NOMO-1 treated with DMSO at 0.1 percent for 48 hours (cell line): ENCODE results near the gene KMT2B.

Source experiments
- DNase-seq: peaks from one replicate; lab custom pipeline; 2025; ENCODE audit not compliant: unreplicated experiment; lab: John Stamatoyannopoulos, UW

Gene KMT2B

GRCh38 chr19:35776102-35776788 lies 58.4 kb downstream of the KMT2B start:
- DNase-seq = no peak

GRCh38 chr19:35777086-35777841 lies 59.5 kb downstream of the KMT2B start:
- no peak for DNase-seq

- no peak for DNase-seq
Observed at GRCh38 chr19:35777961-35778360, 60.2 kb downstream of the KMT2B start.

- no peak for DNase-seq
Observed at GRCh38 chr19:35779033-35779432, 61.2 kb downstream of the KMT2B start.

GRCh38 chr19:35780058-35780457 lies 62.3 kb downstream of the KMT2B start:
- no peak for DNase-seq

- no peak for DNase-seq
Observed at GRCh38 chr19:35780717-35781116, 62.9 kb downstream of the KMT2B start.

GRCh38 chr19:35781650-35782049 lies 63.8 kb downstream of the KMT2B start:
- no peak for DNase-seq

- no peak for DNase-seq
Observed at GRCh38 chr19:35782589-35782988, 64.8 kb downstream of the KMT2B start.

- no peak for DNase-seq
Observed at GRCh38 chr19:35783469-35784434, 65.9 kb downstream of the KMT2B start.

GRCh38 chr19:35784503-35785338 lies 66.9 kb downstream of the KMT2B start:
- no peak for DNase-seq

- no peak for DNase-seq
Observed at GRCh38 chr19:35785339-35785627, 67.5 kb downstream of the KMT2B start.

GRCh38 chr19:35786299-35787160 lies 68.7 kb downstream of the KMT2B start:
- no peak for DNase-seq

- no peak for DNase-seq
Observed at GRCh38 chr19:35787227-35787799, 69.5 kb downstream of the KMT2B start.
